A673 (cell line): ENCODE data around the gene RPN1. TPM values are rescaled to one million over a fixed set of nuclear protein-coding genes. Genes with fewer than 3 reads are reported as not detected.

Source experiments
- BruUV-seq: library from RNA; stranded (reverse); fragments of 400-500 nt; replicated peaks from 2 replicates; lab custom pipeline; 2021; lab: Mats Ljungman, UMichigan
- CTCF ChIA-PET: fragments of 300-600 bp; sonication (Branson Sonifier 250); formaldehyde crosslinking; loops from one replicate; lab custom pipeline; 2022; ENCODE audit warnings: antibody characterized with exemption; lab: Charles Lee
- POLR2A ChIA-PET: fragments of 300-600 bp; sonication (Branson Sonifier 250); formaldehyde crosslinking; loops from one replicate; lab custom pipeline; 2022; ENCODE audit warnings: antibody characterized with exemption; ENCODE audit not compliant: low non-redundant PET; lab: Charles Lee
- DNase-seq: peaks from one replicate; pipeline ENCODE4 v3.0.0-alpha.2; 2015; ENCODE audit warnings: low spot score
- H3K27ac ChIP-seq: fragments of 200-600 bp; sonication (generic); 2 replicates; pipeline ENCODE4 v1.5.1; 2016; ENCODE audit warnings: mixed run types, low read depth, mild to moderate bottlenecking, mixed read lengths, antibody characterized with exemption, low read length; ENCODE audit not compliant: poor library complexity, severe bottlenecking
- H3K27me3 ChIP-seq: fragments of 200-600 bp; sonication (generic); replicated peaks from 2 replicates; pipeline ENCODE4 v1.6.1; 2017; ENCODE audit warnings: mixed run types, low read depth, mild to moderate bottlenecking, mixed read lengths, antibody characterized with exemption, low read length; ENCODE audit not compliant: insufficient read depth, poor library complexity
- H3K36me3 ChIP-seq: fragments of 200-600 bp; sonication (generic); 2 replicates; pipeline ENCODE4 v1.6.1; 2016; ENCODE audit warnings: mixed run types, mild to moderate bottlenecking, mixed read lengths, antibody characterized with exemption, low read length; ENCODE audit not compliant: insufficient read depth, poor library complexity, severe bottlenecking
- H3K4me1 ChIP-seq: fragments of 200-600 bp; sonication (generic); 2 replicates; pipeline ENCODE4 v1.6.1; 2017; ENCODE audit warnings: mixed run types, mild to moderate bottlenecking, mixed read lengths, antibody characterized with exemption, low read length; ENCODE audit not compliant: insufficient read depth, poor library complexity, severe bottlenecking
- H3K4me3 ChIP-seq: fragments of 200-600 bp; sonication (generic); 2 replicates; pipeline ENCODE4 v1.5.1; 2016; ENCODE audit warnings: low read depth, mixed run types, mild to moderate bottlenecking, mixed read lengths, low read length; ENCODE audit not compliant: poor library complexity, severe bottlenecking
- H3K9me3 ChIP-seq: fragments of 200-600 bp; sonication (generic); 2 replicates; pipeline ENCODE4 v1.6.1; 2016; ENCODE audit warnings: mixed run types, low read depth, mild to moderate bottlenecking, mixed read lengths, antibody characterized with exemption, low read length; ENCODE audit not compliant: poor library complexity, severe bottlenecking
- CTCF ChIP-seq: fragments of 300-800, 200-600 bp; sonication (generic); conservative IDR thresholded peaks from 2 replicates; pipeline ENCODE4 v1.5.1; 2017; ENCODE audit warnings: low read depth, mild to moderate bottlenecking, antibody characterized with exemption, low read length, moderate library complexity, mixed read lengths
- EZH2 ChIP-seq: fragments of 200-600 bp; sonication (generic); IDR thresholded peaks from 2 replicates; pipeline ENCODE4 v1.6.1; 2017; ENCODE audit warnings: borderline replicate concordance, low read depth, mild to moderate bottlenecking, mixed read lengths, antibody characterized with exemption, low read length; ENCODE audit not compliant: poor library complexity, severe bottlenecking
- intact Hi-C: fragments of 100-400 bp; cut with micrococcal nuclease; formaldehyde crosslinking; loops from one replicate; pipeline ENCODE4 v1.10.0; 2022; ENCODE audit not compliant: unreplicated experiment
- total RNA-seq: library from RNA; stranded (reverse); gene quantifications from 2 replicates; pipeline ENCODE4 v1.2.3, GENCODE V29; 2021

RPN1 gene
- total RNA-seq, 1 experiment from 2014 or later, result 254 TPM

- Histone ChIP-seq H3K9me3 (no peaks in the 10 kb centered on the region), H3K36me3 (no peaks in the 10 kb centered on the region), H3K4me3 (no peak overlapping the region), H3K4me1 (no peaks in the 10 kb centered on the region), H3K27me3 (no peaks in the 10 kb centered on the region), H3K27ac (no peak overlapping the region)
- DNase-seq, result no peak
- CTCF ChIA-PET, result no interaction called here
- no peak for TF ChIP-seq EZH2
- no peak for TF ChIP-seq CTCF
- POLR2A ChIA-PET, result no interaction called here
- intact Hi-C loops, result no loop called here
- BruUV-seq, result no TSS peak
Observed at GRCh38 chr3:128607710-128608048, 42.9 kb downstream of the RPN1 start.

- intact Hi-C loops, result no loop called here
- ChIA-PET CTCF (no interaction called here), POLR2A (no interaction called here)
- Histone ChIP-seq H3K9me3 (no peaks in the 10 kb centered on the region), H3K27me3 (no peaks in the 10 kb centered on the region), H3K4me3 (no peak overlapping the region), H3K27ac (no peak overlapping the region), H3K36me3 (no peaks in the 10 kb centered on the region), H3K4me1 (no peaks in the 10 kb centered on the region)
- no TSS peak for BruUV-seq
- DNase-seq, result no peak
- TF ChIP-seq EZH2 (no peak), CTCF (no peak)
Observed at GRCh38 chr3:128606094-128606493, 44.5 kb downstream of the RPN1 start.

- Histone ChIP-seq H3K36me3 (no peaks in the 10 kb centered on the region), H3K27ac (no peak overlapping the region), H3K9me3 (no peaks in the 10 kb centered on the region), H3K4me1 (no peaks in the 10 kb centered on the region), H3K4me3 (no peak overlapping the region), H3K27me3 (no peaks in the 10 kb centered on the region)
- intact Hi-C loops, result no loop called here
- TF ChIP-seq EZH2, result no peak
- no peak for TF ChIP-seq CTCF
- no peak for DNase-seq
- POLR2A ChIA-PET, result no interaction called here
- CTCF ChIA-PET, result no interaction called here
- no TSS peak for BruUV-seq
Observed at GRCh38 chr3:128605091-128606046, 45.2 kb downstream of the RPN1 start.
